Measurements from ENCODE around the gene NBEA.
A peak's percentile ranks its signal among the peaks of the same experiment; 100 is the strongest.

Gene NBEA

DNA sequence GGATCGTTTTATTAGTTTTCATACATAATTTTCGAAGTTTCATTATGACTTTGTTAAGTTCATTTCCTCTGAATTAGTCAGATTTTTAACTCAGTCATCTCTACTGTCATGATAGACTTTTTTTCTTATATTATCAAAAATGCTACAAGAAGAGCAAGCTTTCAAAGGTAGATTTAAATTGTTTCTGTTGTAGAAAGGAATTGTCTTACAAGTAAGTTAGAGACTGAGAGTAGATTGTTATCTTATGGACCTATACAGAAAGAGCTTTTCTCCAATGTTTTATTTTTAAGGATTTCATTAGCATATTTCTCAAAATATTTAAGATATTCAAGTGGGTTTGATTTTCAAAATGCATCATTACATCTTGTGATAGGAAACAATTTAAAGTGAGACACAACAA, 531.7 kb downstream of the NBEA start:
- no peak for TF ChIP-seq POLR2A (IDR thresholded peaks at IDR 0.05; ENCODE audit: low read depth, low read length)
- FAIRE-seq: no peak
- DNase-seq (ENCODE audit: insufficient read length, low spot score): no peak

DNA sequence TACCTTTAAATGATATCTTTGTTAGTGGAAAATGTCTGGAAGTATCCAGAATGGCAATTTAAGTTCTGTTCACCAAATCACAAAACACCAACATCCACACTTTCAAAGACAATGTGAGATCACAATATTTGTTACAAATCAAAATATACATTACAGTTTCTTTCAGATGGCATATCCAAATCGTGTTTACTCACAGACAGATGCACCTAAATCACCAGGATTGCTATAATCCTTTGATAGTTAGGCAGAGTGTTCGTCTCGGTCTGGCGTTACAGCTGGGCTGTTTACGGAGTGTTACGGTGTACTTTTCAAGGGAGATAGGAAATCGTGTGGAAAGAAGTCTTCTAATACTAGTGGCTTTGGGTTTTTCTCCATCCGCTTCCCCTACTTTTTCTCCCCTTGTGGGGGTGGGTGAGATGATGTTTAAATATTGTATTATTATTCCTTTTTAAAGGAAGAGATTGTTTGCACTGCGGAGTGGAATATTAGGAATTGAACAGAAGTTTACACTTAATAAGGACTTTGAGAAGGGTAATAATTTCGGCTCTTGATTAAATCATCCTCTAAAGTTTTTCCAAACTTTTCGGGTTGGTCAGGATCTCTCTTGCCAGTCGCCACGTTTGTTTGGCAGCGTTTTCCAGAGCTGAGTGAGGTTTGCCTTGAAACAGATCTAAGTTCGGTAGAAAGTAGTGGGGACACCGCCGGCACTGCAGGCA, 532.6 kb downstream of the NBEA start:
- FAIRE-seq (no peak), DNase-seq (ENCODE audit: insufficient read length, low spot score) (no peak)
- TF ChIP-seq POLR2A (IDR thresholded peaks at IDR 0.05; ENCODE audit: low read depth, low read length): no peak

DNA sequence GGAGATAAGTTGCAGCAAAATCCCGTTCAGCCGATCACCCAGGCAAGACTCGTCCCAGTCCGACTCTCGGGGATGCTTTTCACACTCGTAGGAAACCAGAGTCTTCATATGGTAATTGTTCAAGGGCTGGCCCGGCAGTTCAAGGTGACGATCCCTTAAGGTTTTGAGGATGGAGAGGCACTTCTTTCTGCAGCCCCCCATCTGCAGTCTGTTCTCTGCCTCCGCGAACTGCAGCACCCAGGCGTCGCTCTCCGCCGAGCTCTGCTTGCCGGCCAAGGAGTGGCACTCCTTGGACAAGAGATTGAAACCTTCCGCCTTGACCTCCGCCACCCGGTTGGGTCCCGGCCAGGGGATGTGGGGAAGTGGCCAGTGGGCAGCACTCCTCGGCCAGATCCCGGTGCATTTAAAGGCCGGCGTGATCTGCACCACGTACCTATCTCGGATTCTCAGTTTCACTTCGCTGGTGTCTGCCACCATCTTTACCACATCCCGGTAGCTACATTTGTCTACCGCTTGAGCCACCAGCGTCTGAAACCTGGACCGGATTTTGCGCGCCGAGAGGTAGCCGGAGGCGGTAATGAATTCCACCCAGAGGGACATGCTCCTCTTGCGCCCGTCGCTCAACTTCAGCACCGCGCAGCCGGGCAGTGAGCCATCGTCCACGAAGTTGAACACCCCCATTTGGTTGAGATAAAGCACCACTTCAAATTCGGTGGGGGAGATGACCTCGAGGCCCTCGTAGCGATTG, 533.3 kb downstream of the NBEA start:
- no peak for TF ChIP-seq POLR2A (IDR thresholded peaks at IDR 0.05; ENCODE audit: low read depth, low read length)
- FAIRE-seq (no peak), DNase-seq (ENCODE audit: insufficient read length, low spot score) (peak; percentile 35)

DNA sequence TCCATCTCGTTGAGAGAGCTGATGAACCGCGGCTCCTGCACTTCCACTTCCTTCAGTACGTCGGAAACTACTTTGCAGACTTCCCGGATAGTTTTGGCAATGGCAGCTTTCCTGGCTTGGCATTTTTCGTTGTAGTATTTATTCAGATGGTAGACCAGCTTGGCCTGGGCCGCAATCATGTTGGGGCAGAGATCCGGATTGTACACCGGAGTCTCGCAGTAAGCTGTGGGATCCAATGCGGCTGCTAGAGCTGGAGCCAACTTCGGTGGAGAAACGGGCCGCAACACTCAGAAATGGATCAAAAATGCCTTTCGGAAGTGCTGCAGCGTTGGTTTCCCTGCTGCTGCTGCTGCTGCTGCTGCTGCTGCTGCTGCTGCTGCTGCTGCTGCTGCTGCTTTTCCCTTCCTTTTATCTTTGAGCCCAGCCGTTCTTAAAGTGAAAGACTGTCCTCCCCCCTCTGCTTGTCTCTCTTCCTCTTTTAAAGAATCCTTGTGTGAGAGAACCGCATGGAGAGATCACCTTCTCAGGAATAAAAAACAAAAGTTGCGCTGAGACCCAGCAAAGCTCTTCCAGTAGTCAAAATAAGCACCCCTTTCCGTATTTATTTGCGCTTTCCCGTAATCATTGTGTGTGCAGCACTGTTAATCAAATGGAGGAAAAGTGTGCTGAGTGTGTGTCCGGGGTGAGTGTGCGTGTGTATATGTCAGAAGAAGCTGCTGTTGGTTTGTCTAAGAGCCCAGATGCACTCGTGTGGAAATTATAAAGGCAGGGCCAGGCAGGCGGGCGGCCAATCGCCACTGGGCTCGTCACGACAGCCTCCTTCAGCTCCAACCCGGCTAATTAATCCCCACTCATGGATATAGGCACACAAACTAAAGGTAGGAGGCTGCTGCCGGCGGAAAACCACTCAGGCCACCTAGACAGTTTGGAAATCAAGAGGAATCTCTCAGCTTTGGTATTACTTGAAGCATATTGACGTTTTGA, 534.2 kb downstream of the NBEA start, which contains the start of gene MAB21L1:
Gene MAB21L1 (minus strand): TSS at position 730 of the 984 bp plus-strand sequence. CDS start 551 bp downstream, at position 179.
- FAIRE-seq (no peak), DNase-seq (ENCODE audit: insufficient read length, low spot score) (peak; percentile 14)
- no peak for TF ChIP-seq POLR2A (IDR thresholded peaks at IDR 0.05; ENCODE audit: low read depth, low read length)

DNA sequence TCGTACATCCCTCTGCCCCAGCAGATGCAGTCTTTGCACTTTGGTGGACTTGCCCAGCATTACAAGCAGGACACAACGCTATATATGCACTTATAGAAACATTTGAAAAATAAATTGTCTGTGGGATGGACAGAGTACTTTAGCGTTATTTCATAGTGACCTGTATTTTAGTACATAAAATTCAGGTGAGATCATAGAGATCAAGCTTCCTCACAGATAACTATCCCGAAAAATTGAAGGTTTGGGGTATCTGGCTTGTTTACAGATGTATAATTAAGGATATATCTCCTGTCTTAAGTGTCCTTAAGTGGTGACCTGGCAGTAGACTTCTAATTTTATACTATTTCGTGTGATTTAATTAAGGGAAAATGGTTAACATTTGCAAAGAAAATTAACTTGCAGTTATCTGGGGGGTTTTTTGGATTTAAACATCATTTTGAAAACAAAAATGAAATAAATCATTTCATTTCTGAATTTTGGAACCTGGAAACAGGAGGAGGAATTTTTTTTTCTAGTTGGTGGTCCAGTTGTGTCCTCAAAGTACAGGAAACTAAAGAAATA, 535.4 kb downstream of the NBEA start:
- DNase-seq (ENCODE audit: insufficient read length, low spot score) (no peak), FAIRE-seq (no peak)
- TF ChIP-seq POLR2A (IDR thresholded peaks at IDR 0.05; ENCODE audit: low read depth, low read length): no peak

DNA sequence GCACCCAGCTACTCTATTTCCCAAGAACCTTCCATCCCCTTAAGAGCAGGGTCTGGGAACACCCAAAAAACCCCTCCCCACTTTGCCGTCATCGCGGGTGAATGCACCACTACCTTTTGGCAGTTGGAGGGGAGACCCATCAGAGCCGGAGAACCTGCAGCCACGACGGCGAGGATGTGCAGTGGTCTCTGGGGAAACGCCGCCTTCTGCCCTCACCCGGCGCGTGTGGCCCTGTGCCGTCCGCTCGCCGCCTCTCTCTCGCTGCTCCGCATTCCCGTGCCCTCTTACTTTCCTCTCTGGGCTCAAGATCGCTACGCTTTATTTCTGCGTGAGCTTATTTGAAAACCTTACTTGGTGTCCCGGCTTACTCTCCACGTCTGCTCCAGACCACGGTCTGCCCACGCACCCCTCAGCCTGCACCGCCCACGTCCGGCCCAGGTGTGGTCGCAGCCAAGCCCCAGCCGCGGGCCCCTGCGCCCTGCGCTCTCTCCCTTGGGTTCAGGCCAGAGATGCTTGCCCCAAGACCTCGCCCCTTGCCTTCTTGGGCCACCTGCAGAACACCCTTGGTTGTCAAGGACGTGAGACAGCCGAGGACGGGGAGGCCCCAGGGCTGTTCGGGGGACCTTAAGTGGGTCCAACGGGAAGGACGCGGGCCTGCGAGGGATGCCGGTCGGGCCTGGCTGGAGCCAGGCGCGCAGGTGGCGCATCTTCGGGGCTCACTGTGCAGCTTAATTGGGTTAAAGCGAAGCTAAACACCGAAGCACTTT, 536.4 kb downstream of the NBEA start:
- DNase-seq (ENCODE audit: insufficient read length, low spot score): no peak
- FAIRE-seq: no peak
- TF ChIP-seq POLR2A (IDR thresholded peaks at IDR 0.05; ENCODE audit: low read depth, low read length): no peak

DNA sequence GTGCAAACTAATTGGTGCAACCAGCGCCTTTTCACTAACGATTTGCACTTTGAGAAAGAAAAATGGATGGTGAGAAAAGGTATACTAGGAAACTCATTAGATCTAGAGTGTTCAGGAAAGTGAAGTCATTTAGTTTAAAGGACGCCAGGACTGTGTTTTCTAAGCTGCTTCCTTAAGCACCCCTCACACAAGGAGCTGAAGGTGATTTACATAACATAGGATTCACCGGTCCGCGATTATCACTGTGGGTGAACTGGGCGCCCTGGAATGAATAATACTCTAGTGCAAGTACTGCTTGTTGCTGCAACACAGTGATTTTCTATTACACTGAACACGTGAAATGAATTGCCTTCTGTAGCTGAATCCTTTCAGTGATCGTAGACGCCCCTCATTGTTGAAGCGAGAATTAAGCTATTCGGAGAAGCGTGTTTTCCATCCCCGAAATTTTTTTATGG, 537.0 kb downstream of the NBEA start:
- no peak for TF ChIP-seq POLR2A (IDR thresholded peaks at IDR 0.05; ENCODE audit: low read depth, low read length)
- no peak for DNase-seq (ENCODE audit: insufficient read length, low spot score)
- FAIRE-seq: no peak

DNA sequence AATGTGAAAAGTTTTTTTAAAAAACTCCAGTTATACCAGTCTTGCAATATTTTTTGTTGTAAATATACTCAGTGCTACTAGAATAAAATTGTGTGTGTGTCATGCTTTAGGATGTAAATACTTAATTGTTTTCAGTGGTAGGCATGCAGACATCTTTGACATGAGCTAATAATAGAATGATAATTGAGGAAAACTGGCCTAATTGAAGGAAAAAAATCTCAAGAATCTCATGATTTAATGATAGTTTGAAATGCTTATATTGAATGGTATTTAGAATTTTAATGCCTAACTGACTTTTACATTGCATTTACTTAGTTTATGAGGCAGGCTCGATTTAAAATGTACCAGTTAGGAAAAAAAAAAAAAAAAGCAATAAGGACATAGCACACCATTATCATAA, 537.6 kb downstream of the NBEA start:
- no peak for TF ChIP-seq POLR2A (IDR thresholded peaks at IDR 0.05; ENCODE audit: low read depth, low read length)
- no peak for DNase-seq (ENCODE audit: insufficient read length, low spot score)
- no peak for FAIRE-seq

DNA sequence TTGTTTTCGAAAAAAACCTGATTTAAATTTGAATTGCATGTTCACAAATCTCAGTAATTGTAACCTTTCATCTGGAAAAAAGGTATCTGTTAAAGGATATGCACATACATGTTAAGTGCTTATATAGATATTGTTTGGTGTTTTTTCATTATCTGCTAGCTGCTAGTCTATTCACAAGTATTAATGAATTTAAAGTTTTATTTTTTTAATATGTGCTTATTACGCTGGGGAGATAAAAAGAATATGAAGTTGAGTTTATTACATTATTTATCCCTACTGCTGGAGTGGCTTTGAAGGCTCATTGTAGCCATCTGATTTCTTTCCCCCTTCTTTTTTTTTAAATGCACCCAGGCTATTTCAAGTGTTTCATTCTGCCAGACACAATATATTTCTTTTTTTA, 538.3 kb downstream of the NBEA start:
- no peak for TF ChIP-seq POLR2A (IDR thresholded peaks at IDR 0.05; ENCODE audit: low read depth, low read length)
- no peak for FAIRE-seq

DNA sequence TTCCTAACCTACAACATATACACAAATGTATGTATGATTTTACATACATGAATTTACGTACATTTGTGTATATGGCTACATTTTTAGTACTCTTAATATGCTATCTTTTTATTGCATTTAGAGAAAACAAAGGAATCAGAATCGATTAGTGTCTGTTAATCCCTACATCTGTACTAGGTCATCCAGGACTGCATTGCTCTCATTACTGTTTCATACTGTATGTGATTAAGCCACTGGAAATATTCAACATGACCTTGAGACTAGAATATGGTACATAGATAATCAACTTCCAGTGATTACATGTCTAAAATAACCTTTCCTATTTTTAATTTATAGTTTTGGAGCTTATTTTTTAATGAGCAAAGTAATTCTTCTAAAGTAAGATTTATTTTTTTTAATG, 539.7 kb downstream of the NBEA start:
- no peak for DNase-seq (ENCODE audit: insufficient read length, low spot score)
- no peak for TF ChIP-seq POLR2A (IDR thresholded peaks at IDR 0.05; ENCODE audit: low read depth, low read length)
- FAIRE-seq: no peak

More for the DNA sequence above, 538.3 kb downstream of the NBEA start:
- DNase-seq (ENCODE audit: insufficient read length, low spot score): no peak

DNA sequence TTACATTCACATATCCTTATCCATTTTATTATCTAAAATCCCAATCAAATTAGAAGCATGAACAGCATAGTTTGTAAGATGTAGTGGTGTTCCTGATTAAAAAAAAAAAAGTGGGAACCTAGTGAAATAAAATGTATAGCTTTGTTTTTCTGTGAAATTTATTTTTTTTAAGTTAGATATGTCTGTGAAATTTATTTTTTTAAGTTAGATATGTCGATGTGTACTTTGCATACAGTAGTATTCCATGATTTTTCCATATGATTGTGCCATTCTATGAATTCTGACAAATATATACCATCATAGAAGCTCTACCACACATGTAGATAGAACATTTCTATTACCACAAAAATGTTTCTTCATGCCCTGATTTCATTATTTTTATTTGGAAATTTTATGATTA, 540.5 kb downstream of the NBEA start:
- no peak for DNase-seq (ENCODE audit: insufficient read length, low spot score)
- no peak for TF ChIP-seq POLR2A (IDR thresholded peaks at IDR 0.05; ENCODE audit: low read depth, low read length)
- no peak for FAIRE-seq

DNA sequence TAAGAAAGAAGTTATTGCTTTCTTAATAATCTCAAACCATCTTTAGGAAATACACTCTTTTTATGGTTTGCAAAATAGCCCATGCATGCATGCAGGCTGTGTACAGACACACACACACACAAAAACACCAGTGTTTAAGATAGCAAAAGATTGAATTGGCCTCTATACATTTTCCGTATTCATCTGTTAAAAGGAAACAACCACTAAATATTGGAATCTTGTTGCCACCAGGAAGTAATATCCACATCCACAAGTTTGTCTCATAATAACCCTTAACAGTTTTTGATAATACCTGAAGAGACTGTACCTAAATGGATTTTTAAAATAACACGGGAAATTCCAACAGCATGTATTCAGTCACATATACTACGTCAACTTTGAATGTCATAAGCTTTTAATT, 541.7 kb downstream of the NBEA start:
- FAIRE-seq (no peak), DNase-seq (ENCODE audit: insufficient read length, low spot score) (no peak)
- no peak for TF ChIP-seq POLR2A (IDR thresholded peaks at IDR 0.05; ENCODE audit: low read depth, low read length)

DNA sequence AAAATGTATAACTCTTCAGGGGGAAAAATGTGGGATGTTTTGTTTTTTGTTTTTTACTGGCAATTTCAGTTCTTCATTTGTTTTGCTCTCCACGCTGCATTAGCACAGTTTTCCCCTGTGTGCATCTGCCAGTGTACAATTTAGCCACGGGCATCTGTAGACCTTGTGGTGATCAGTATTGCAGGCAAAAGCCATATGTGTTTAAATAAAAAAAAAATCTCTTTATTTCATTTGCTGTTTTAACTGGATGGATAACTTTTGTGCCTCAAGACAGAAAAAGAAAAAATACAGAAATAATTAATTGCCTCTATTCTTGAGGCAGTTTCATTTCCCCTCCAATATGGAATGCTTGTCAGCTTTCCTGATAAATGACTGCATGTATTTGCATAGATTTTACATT, 542.3 kb downstream of the NBEA start:
- no peak for TF ChIP-seq POLR2A (IDR thresholded peaks at IDR 0.05; ENCODE audit: low read depth, low read length)
- no peak for DNase-seq (ENCODE audit: insufficient read length, low spot score)
- FAIRE-seq: no peak

All from H54 (cell line).